ENCODE results near the gene TASL.
"Not testable (repeated sequence)": the region's sequence is repeated elsewhere in the genome, so short reads cannot be mapped to it uniquely, and the experiment has no call there.

TASL gene

DNA sequence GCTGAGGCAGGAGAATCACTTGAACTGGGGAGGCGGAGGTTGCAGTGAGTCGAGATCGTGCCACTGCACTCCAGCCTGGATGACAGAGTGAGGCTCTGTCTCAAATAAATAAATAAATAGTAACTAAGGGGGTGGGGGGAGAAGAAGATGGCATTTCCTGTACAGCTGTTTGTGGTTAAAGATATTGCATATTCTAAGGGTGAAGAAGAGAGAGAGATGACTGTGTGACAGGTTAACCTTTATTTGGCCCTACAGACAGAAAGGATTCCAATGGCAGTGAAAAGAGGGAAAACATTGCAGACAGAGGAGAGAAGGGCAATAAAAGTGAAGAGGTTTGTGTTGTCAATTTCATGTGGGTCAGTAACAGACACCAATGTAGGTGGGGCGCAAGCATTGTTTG is 9.4 kb downstream of the TASL start:
- TF ChIP-seq, protein P1, sequence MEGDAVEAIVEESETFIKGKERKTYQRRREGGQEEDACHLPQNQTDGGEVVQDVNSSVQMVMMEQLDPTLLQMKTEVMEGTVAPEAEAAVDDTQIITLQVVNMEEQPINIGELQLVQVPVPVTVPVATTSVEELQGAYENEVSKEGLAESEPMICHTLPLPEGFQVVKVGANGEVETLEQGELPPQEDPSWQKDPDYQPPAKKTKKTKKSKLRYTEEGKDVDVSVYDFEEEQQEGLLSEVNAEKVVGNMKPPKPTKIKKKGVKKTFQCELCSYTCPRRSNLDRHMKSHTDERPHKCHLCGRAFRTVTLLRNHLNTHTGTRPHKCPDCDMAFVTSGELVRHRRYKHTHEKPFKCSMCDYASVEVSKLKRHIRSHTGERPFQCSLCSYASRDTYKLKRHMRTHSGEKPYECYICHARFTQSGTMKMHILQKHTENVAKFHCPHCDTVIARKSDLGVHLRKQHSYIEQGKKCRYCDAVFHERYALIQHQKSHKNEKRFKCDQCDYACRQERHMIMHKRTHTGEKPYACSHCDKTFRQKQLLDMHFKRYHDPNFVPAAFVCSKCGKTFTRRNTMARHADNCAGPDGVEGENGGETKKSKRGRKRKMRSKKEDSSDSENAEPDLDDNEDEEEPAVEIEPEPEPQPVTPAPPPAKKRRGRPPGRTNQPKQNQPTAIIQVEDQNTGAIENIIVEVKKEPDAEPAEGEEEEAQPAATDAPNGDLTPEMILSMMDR (IDR thresholded peaks at IDR 0.05; ENCODE audit: extremely low read depth, insufficient read depth, missing control alignments), result no peak
- no peak for DNase-seq (ENCODE audit: low spot score)
- in situ Hi-C loops (cut with MboI; ENCODE audit: low pct_unique_long_range_greater_than_20kb, low sequenced_read_pairs, unreplicated experiment), result no loop called here

DNA sequence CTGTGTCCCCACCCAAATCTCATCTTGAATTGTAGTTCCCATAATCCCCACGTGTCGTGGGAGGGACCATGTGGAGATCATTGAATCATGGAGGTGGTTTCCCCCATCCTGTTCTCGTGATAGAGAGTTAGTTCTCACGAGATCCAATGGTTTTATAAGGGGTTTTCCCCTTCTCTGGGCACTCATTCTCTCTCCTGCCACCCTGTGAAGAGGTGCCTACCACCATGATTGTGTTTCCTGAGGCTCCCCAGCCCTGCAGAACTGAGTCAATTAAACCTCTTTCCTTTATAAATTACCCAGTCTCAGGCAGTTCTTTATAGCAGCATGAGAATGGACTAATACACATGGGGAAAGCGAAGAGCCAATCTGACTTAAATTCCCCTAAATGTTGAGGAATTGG is 14.5 kb downstream of the TASL start:
- in situ Hi-C loops (cut with MboI; ENCODE audit: low pct_unique_long_range_greater_than_20kb, low sequenced_read_pairs, unreplicated experiment); DNase-seq (ENCODE audit: low spot score): not testable (repeated sequence)

DNA sequence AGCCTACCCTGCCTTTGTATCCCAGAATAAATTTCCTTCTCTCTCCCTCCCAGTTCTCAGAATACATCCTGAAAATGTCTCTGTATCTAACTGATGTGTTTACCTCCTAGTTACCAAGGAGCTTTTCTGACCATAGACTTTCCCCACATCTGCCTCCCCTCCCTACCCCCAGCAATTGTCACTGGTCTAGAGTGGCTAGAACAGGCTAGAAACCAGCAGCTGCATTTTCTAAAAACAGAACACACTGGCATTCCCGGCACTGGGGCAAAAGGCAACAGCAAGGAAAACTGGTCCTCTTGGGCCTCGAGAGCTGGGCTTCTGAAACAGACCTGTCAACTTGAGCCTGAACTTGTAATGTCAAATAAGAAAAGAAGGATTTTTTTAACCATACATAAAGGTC is 16.4 kb downstream of the TASL start:
- no peak for DNase-seq (ENCODE audit: low spot score)
- TF ChIP-seq, protein P1 (IDR thresholded peaks at IDR 0.05; ENCODE audit: extremely low read depth, insufficient read depth, missing control alignments), result no peak
- in situ Hi-C loops (cut with MboI; ENCODE audit: low pct_unique_long_range_greater_than_20kb, low sequenced_read_pairs, unreplicated experiment), result no loop called here

DNA sequence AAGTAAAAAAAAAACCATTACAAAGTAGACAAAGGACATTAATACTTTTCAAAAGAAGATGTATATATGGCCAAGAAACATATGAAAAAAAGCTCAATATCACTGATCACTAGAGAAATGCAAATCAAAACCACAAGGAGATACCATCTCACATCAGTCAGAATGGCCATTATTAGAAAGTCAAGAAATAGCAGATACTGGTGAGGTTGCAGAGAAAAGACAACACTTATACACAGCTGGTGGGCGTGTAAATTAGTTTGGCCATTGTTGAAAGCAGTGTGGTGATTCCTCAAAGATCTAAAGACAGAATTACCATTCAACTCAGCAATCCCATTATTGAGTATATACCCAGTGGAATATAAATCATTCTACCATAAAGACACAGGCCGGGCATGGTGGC is 39.3 kb downstream of the TASL start:
- DNase-seq (ENCODE audit: low spot score), result no peak
- TF ChIP-seq, protein P1 (IDR thresholded peaks at IDR 0.05; ENCODE audit: extremely low read depth, insufficient read depth, missing control alignments), result no peak
- in situ Hi-C loops (cut with MboI; ENCODE audit: low pct_unique_long_range_greater_than_20kb, low sequenced_read_pairs, unreplicated experiment), result no loop called here

DNA sequence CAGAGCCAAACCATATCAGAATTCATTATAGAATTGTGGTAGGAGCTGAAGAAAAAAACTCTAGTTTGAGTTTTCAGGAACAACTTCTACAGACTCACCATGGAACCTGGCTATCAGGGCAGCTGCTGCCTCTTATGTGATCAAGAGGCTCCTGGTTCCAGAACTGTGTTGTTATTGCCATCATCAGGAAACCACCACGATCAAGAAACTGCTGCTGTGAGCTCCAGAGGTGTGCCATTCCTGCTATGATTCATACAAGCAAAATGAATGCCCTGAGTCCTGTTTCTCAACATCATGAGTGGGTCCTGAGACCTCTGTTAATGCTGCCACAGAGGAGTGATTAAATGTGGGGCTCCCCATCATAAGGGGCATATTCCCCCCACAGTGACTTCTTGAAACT is 43.7 kb downstream of the TASL start:
- TF ChIP-seq, protein P1 (IDR thresholded peaks at IDR 0.05; ENCODE audit: extremely low read depth, insufficient read depth, missing control alignments), result no peak
- in situ Hi-C loops (cut with MboI; ENCODE audit: low pct_unique_long_range_greater_than_20kb, low sequenced_read_pairs, unreplicated experiment), result no loop called here
- no peak for DNase-seq (ENCODE audit: low spot score)

DNA sequence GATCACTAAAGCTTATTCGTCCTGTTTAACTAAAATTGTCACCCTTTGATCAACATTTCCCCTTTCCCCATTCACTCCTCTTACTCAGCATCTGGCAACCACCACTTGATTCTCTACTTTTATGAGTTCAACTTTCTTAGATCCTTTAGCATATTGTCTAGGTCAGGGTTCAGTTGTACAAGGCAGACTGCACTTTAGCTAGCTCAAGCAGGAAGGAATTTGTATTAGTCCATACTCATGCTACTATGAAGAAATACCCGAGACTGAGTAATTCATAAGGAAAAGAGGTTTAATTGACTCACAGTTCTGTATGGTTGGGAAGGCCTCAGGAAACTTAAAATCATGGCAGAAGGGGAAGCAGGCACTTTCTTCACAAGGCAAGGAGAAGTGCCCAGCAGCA is 44.3 kb downstream of the TASL start:
- DNase-seq (ENCODE audit: low spot score), result no peak
- TF ChIP-seq, protein P1 (IDR thresholded peaks at IDR 0.05; ENCODE audit: extremely low read depth, insufficient read depth, missing control alignments), result no peak
- in situ Hi-C loops (cut with MboI; ENCODE audit: low pct_unique_long_range_greater_than_20kb, low sequenced_read_pairs, unreplicated experiment), result no loop called here

DNA sequence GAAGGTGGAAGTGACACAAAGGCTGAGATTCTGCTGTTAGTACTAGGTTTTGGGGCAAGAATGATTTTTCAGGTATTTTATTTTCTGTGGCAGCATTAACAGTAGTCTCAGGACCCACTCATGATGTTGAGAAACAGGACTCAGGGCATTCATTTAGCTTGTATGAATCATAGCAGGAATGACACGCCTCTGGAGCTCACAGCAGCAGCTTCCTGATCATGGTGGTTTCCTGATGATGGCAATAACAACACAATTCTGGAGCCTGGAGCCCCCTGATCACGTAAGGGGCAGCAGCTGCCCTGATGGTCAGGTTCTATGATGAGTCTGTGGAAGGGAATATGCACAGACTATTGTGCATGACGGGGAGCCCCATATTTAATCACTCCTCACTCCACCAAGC is 47.0 kb downstream of the TASL start:
- in situ Hi-C loops (cut with MboI; ENCODE audit: low pct_unique_long_range_greater_than_20kb, low sequenced_read_pairs, unreplicated experiment), result no loop called here
- no peak for DNase-seq (ENCODE audit: low spot score)
- TF ChIP-seq, protein P1 (IDR thresholded peaks at IDR 0.05; ENCODE audit: extremely low read depth, insufficient read depth, missing control alignments), result no peak

Measured in GM13977 (cell line).